Neural progenitor cell (in vitro differentiated cells): ENCODE results near the gene METTL21C. TPM values are rescaled to one million over a fixed set of nuclear protein-coding genes. Genes with fewer than 3 reads are reported as not detected.

Source experiments
- DNase-seq: peaks from one replicate; pipeline ENCODE4 v3.0.0-alpha.2; 2016; ENCODE audit warnings: low spot score
- H2AFZ ChIP-seq: fragments of 200-600 bp; sonication (generic); replicated peaks from 2 replicates; pipeline ENCODE4 v1.6.1; 2016; ENCODE audit warnings: antibody characterized with exemption
- H3F3A ChIP-seq: fragments of 200-600 bp; sonication (generic); 2 replicates; pipeline ENCODE4 v1.6.1; 2016; ENCODE audit warnings: antibody characterized with exemption, low read depth
- H3K27ac ChIP-seq: fragments of 200-600 bp; sonication (generic); 2 replicates; pipeline ENCODE4 v1.5.1; 2016; ENCODE audit warnings: mild to moderate bottlenecking
- H3K27me3 ChIP-seq: fragments of 200-600 bp; sonication (generic); 2 replicates; pipeline ENCODE4 v1.6.1; 2016; ENCODE audit warnings: mild to moderate bottlenecking, moderate library complexity
- H3K36me3 ChIP-seq: fragments of 200-600 bp; sonication (generic); 2 replicates; pipeline ENCODE4 v1.5.1; 2016
- H3K4me1 ChIP-seq: fragments of 200-600 bp; sonication (generic); 2 replicates; pipeline ENCODE4 v1.6.1; 2016; ENCODE audit warnings: mixed run types
- H3K4me2 ChIP-seq: fragments of 200-600 bp; sonication (generic); 2 replicates; pipeline ENCODE4 v1.6.1; 2016
- H3K4me3 ChIP-seq: fragments of 200-600 bp; sonication (generic); 2 replicates; pipeline ENCODE4 v1.5.1; 2016
- H3K79me2 ChIP-seq: fragments of 200-600 bp; sonication (generic); 2 replicates; pipeline ENCODE4 v1.6.1; 2016; ENCODE audit warnings: low read depth
- H3K9ac ChIP-seq: fragments of 200-600 bp; sonication (generic); 2 replicates; pipeline ENCODE4 v1.6.1; 2016
- H3K9me3 ChIP-seq: fragments of 200-600 bp; sonication (generic); 2 replicates; pipeline ENCODE4 v1.5.1; 2016; ENCODE audit warnings: low read depth
- H4K20me1 ChIP-seq: fragments of 200-600 bp; sonication (generic); 2 replicates; pipeline ENCODE4 v1.6.1; 2016; ENCODE audit warnings: low read depth
- H3K27ac Mint-ChIP-seq: 3 replicates; pipeline ENCODE4 v1.8.0; 2021; ENCODE audit warnings: mixed read lengths
- H3K27me3 Mint-ChIP-seq: 2 replicates; pipeline ENCODE4 v1.8.0; 2022; ENCODE audit warnings: low read depth, mild to moderate bottlenecking, inconsistent platforms, moderate library complexity, mixed read lengths; ENCODE audit not compliant: insufficient read depth
- H3K36me3 Mint-ChIP-seq: 3 replicates; pipeline ENCODE4 v1.8.0; 2021; ENCODE audit warnings: mixed read lengths
- H3K4me1 Mint-ChIP-seq: 3 replicates; pipeline ENCODE4 v1.8.0; 2021; ENCODE audit warnings: mixed read lengths
- H3K4me3 Mint-ChIP-seq: 3 replicates; pipeline ENCODE4 v1.8.0; 2021; ENCODE audit warnings: mild to moderate bottlenecking, moderate library complexity, mixed read lengths
- H3K9me3 Mint-ChIP-seq: 3 replicates; pipeline ENCODE4 v1.8.0; 2020; ENCODE audit warnings: mixed read lengths
- CTCF ChIP-seq: fragments of 200-600 bp; sonication (generic); IDR thresholded peaks from 2 replicates; pipeline ENCODE4 v1.5.1; 2017; ENCODE audit warnings: antibody characterized with exemption, mild to moderate bottlenecking
- EZH2 ChIP-seq: fragments of 200-600 bp; sonication (generic); IDR thresholded peaks from 2 replicates; pipeline ENCODE4 v1.6.1; 2017; ENCODE audit warnings: antibody characterized with exemption, mild to moderate bottlenecking, moderate library complexity
- EZH2phosphoT487 ChIP-seq: fragments of 200-600 bp; sonication (generic); IDR thresholded peaks from 2 replicates; pipeline ENCODE4 v1.6.1; 2017; ENCODE audit warnings: antibody characterized with exemption
- total RNA-seq: library from RNA; depleted of rRNA; stranded (reverse); fragments of >200 nt; gene quantifications from 2 replicates; pipeline ENCODE4 v1.2.3, GENCODE V29; 2015; ENCODE audit warnings: low replicate concordance

The METTL21C gene
- total RNA-seq, 1 donor from 2014 or later, result not detected

- Histone ChIP-seq H3K9me3 (no peaks in the 10 kb centered on the region), H4K20me1 (no peaks in the 10 kb centered on the region), H3K4me1 (peaks cover 19% of the 10 kb centered on the region), H3K9ac (no peak overlapping the region), H3K27ac (no peak overlapping the region), H3K4me2 (no peak overlapping the region), H3K4me3 (no peak overlapping the region), H3K36me3 (no peaks in the 10 kb centered on the region), H3F3A (peaks cover 16% of the 10 kb centered on the region), H2AFZ (no peak overlapping the region), H3K27me3 (no peaks in the 10 kb centered on the region), H3K79me2 (no peaks in the 10 kb centered on the region)
- H3K4me1 Mint-ChIP-seq, result peaks cover 6% of the 10 kb centered on the region
- peaks cover 5% of the 10 kb centered on the region for H3K36me3 Mint-ChIP-seq
- no peak for DNase-seq
- H3K9me3 Mint-ChIP-seq, result no peaks in the 10 kb centered on the region
- H3K27ac Mint-ChIP-seq, result no peak overlapping the region
- H3K27me3 Mint-ChIP-seq, result peaks cover 2% of the 10 kb centered on the region
- H3K4me3 Mint-ChIP-seq, result no peak overlapping the region
- TF ChIP-seq EZH2 (no peak), EZH2phosphoT487 (no peak), CTCF (no peak)
These were observed 12.1 kb downstream of the METTL21C start for GRCh38 chr13:102682727-102683126.

GRCh38 chr13:102682211-102682610 is 12.6 kb downstream of the METTL21C start:
- Mint-ChIP-seq H3K9me3 (no peaks in the 10 kb centered on the region), H3K4me3 (no peak overlapping the region), H3K36me3 (peaks cover 8% of the 10 kb centered on the region), H3K27ac (no peak overlapping the region), H3K4me1 (peaks cover 3% of the 10 kb centered on the region), H3K27me3 (peaks cover 2% of the 10 kb centered on the region)
- Histone ChIP-seq H3K79me2 (no peaks in the 10 kb centered on the region), H3K4me2 (no peak overlapping the region), H2AFZ (no peak overlapping the region), H3K27me3 (no peaks in the 10 kb centered on the region), H3K4me3 (no peak overlapping the region), H4K20me1 (no peaks in the 10 kb centered on the region), H3K27ac (no peak overlapping the region), H3F3A (peaks cover 11% of the 10 kb centered on the region), H3K36me3 (no peaks in the 10 kb centered on the region), H3K9me3 (no peaks in the 10 kb centered on the region), H3K9ac (no peak overlapping the region), H3K4me1 (peaks cover 14% of the 10 kb centered on the region)
- no peak for TF ChIP-seq CTCF
- TF ChIP-seq EZH2phosphoT487, result no peak
- TF ChIP-seq EZH2, result no peak
- DNase-seq, result no peak

- Histone ChIP-seq H3F3A (peaks cover 3% of the 10 kb centered on the region), H3K36me3 (peaks cover 2% of the 10 kb centered on the region), H3K4me1 (peaks cover 3% of the 10 kb centered on the region), H3K4me3 (no peak overlapping the region), H3K79me2 (no peaks in the 10 kb centered on the region), H3K4me2 (no peak overlapping the region), H3K9me3 (no peaks in the 10 kb centered on the region), H3K9ac (no peak overlapping the region), H2AFZ (no peak overlapping the region), H3K27ac (no peak overlapping the region), H4K20me1 (no peaks in the 10 kb centered on the region), H3K27me3 (no peaks in the 10 kb centered on the region)
- Mint-ChIP-seq H3K36me3 (peaks cover 9% of the 10 kb centered on the region), H3K27me3 (peaks cover 2% of the 10 kb centered on the region), H3K4me1 (no peaks in the 10 kb centered on the region), H3K27ac (no peak overlapping the region), H3K9me3 (no peaks in the 10 kb centered on the region), H3K4me3 (no peak overlapping the region)
- DNase-seq, result no peak
- no peak for TF ChIP-seq CTCF
- TF ChIP-seq EZH2, result no peak
- no peak for TF ChIP-seq EZH2phosphoT487
These were observed 13.8 kb downstream of the METTL21C start for GRCh38 chr13:102680842-102681740.
